Measurements from ENCODE around the gene PGAM5. TPM values are rescaled to one million over a fixed set of nuclear protein-coding genes. Genes with fewer than 3 reads are reported as not detected.

PGAM5 gene
- total and polyA plus RNA-seq, 10 of the 15 experiments (the other 5 are each of a cell fraction or from before 2014, with no cell fraction given): 8.2 to 90.9 (median 45.3) TPM

- WGBS (ENCODE audit: insufficient coverage, insufficient replicate concordance, low lambda C conversion rate, missing lambda C conversion rate): 96% methylated on average over 8 of the region's 8 CpGs
- peaks cover 0 to 8% of the 10 kb centered on the region in 2 experiments for H3K36me3 ChIP-seq (ENCODE audit: control insufficient read depth in 2 of 2, insufficient read depth in 2 of 2, low read length in 1 of 2)
- in situ Hi-C loops (cut with MboI): no loop called here
- TF ChIP-seq SMARCA5 (IDR thresholded peaks at IDR 0.05): no peak
- TF ChIP-seq, protein P1, sequence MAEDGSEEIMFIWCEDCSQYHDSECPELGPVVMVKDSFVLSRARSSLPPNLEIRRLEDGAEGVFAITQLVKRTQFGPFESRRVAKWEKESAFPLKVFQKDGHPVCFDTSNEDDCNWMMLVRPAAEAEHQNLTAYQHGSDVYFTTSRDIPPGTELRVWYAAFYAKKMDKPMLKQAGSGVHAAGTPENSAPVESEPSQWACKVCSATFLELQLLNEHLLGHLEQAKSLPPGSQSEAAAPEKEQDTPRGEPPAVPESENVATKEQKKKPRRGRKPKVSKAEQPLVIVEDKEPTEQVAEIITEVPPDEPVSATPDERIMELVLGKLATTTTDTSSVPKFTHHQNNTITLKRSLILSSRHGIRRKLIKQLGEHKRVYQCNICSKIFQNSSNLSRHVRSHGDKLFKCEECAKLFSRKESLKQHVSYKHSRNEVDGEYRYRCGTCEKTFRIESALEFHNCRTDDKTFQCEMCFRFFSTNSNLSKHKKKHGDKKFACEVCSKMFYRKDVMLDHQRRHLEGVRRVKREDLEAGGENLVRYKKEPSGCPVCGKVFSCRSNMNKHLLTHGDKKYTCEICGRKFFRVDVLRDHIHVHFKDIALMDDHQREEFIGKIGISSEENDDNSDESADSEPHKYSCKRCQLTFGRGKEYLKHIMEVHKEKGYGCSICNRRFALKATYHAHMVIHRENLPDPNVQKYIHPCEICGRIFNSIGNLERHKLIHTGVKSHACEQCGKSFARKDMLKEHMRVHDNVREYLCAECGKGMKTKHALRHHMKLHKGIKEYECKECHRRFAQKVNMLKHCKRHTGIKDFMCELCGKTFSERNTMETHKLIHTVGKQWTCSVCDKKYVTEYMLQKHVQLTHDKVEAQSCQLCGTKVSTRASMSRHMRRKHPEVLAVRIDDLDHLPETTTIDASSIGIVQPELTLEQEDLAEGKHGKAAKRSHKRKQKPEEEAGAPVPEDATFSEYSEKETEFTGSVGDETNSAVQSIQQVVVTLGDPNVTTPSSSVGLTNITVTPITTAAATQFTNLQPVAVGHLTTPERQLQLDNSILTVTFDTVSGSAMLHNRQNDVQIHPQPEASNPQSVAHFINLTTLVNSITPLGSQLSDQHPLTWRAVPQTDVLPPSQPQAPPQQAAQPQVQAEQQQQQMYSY (CRISPR knock-in tag; IDR thresholded peaks at IDR 0.05): no peak
- TF ChIP-seq FOXM1 (IDR thresholded peaks at IDR 0.05; ENCODE audit: low read depth, low read length): no peak
- no peak for TF ChIP-seq JUND (IDR thresholded peaks at IDR 0.05; ENCODE audit: low read depth, low read length)
- no peak for TF ChIP-seq BRCA1 (IDR thresholded peaks at IDR 0.05; ENCODE audit: low read depth, low read length)
- TF ChIP-seq CBFB (IDR thresholded peaks at IDR 0.05; ENCODE audit: low read depth): no peak
- TF ChIP-seq RAD51 (IDR thresholded peaks at IDR 0.05): no peak
- TF ChIP-seq SIN3A (IDR thresholded peaks at IDR 0.05; ENCODE audit: low read depth, low read length): no peak
- TF ChIP-seq RBBP5 (conservative IDR thresholded peaks at IDR 0.05): no peak
- TF ChIP-seq BACH1 (IDR thresholded peaks at IDR 0.05; ENCODE audit: borderline replicate concordance): no peak
- no peak for TF ChIP-seq NFXL1 (IDR thresholded peaks at IDR 0.05; ENCODE audit: borderline replicate concordance)
- no peak for TF ChIP-seq POLR2AphosphoS2 (IDR thresholded peaks at IDR 0.05; ENCODE audit: low read depth, low read length)
- no peak for TF ChIP-seq HDAC6 (IDR thresholded peaks at IDR 0.05; ENCODE audit: unreplicated experiment)
- TF ChIP-seq MEF2B (IDR thresholded peaks at IDR 0.05; ENCODE audit: partially characterized antibody, poor library complexity, severe bottlenecking): no peak
- peak overlapping the region; percentile 17 for H3K27ac ChIP-seq (ENCODE audit: control insufficient read depth, insufficient read depth)
- POLR2A ChIA-PET: interaction anchor here (0.6 to 1.0 kb wide), 3 partner anchors 14 to 144 kb away, joined by 3 to 7 read pairs (median 5); no protein-coding TSS in a partner anchor
- H3K4me2 ChIP-seq (ENCODE audit: control insufficient read depth, insufficient read depth): 0 out of 2 replicates have a peak overlapping the region, but pooled peaks have one; percentile 26
- DNase-seq (ENCODE audit: low read depth, low spot score) (no peak), ATAC-seq (no peak), FAIRE-seq (no peak)
- H3K9ac ChIP-seq (ENCODE audit: control insufficient read depth, insufficient read depth, low read length): no peak overlapping the region
- intact Hi-C loops (cut with micrococcal nuclease; ENCODE audit: unreplicated experiment): no loop called here
- no peaks in the 10 kb centered on the region for H3K9me3 ChIP-seq (replicated peaks; ENCODE audit: control insufficient read depth, insufficient read depth, low read length)
- no TSS peak for BruUV-seq (replicated peaks)
- peak overlapping the region; percentile 90 for H3K4me3 ChIP-seq
- peaks cover 53% of the 10 kb centered on the region for H3K79me2 ChIP-seq (ENCODE audit: control insufficient read depth, insufficient read depth, low read length)
- H3K27me3 ChIP-seq (replicated peaks in 1 of 2; ENCODE audit: control insufficient read depth in 2 of 2, insufficient read depth in 2 of 2, low read length in 1 of 2): no peaks in the 10 kb centered on the region
- RAD21 ChIA-PET (ENCODE audit: unreplicated experiment): interaction anchor here (0.6 to 0.7 kb wide), 2 partner anchors 28 to 1004 kb away, joined by 3 to 4 read pairs; no protein-coding TSS in a partner anchor
- no peaks in the 10 kb centered on the region for H3K4me1 ChIP-seq (ENCODE audit: control insufficient read depth, insufficient read depth, low read length)
- H4K20me1 ChIP-seq (ENCODE audit: control insufficient read depth, insufficient read depth): no peaks in the 10 kb centered on the region
- CTCF ChIA-PET: no interaction called here
- no peak overlapping the region for H2AFZ ChIP-seq (ENCODE audit: control insufficient read depth, low read depth, low read length)
- SMC1A ChIA-PET (ENCODE audit: uncharacterized antibody, unreplicated experiment): no interaction called here
Observed at GRCh38 chr12:132759359-132759758, 48.7 kb downstream of the PGAM5 start.

All from GM12878 (cell line).